ENCODE results near the gene MAD1L1.

The MAD1L1 gene

GRCh38 chr7:2096692-2097387 lies 135.9 kb downstream of the MAD1L1 start:
- 93% methylated on average over 27 of the region's 28 CpGs for WGBS
- no peak overlapping the region for H3K9ac ChIP-seq (ENCODE audit: low read depth, low read length)
- no peak overlapping the region for H3K4me3 ChIP-seq (ENCODE audit: low read length)
- H3K36me3 ChIP-seq (ENCODE audit: insufficient read depth, low read length), result no peaks in the 10 kb centered on the region
- H3K9me3 ChIP-seq (ENCODE audit: insufficient read depth, low read depth, low read length), result no peaks in the 10 kb centered on the region
- H3K27ac ChIP-seq (ENCODE audit: low read depth, low read length), result no peak overlapping the region
- no peaks in the 10 kb centered on the region for H3K27me3 ChIP-seq (ENCODE audit: insufficient read depth, low read length)
- H3K4me1 ChIP-seq (ENCODE audit: insufficient read depth, low read length), result no peaks in the 10 kb centered on the region

- no peaks in the 10 kb centered on the region for H3K36me3 ChIP-seq (ENCODE audit: insufficient read depth, low read length)
- no peak overlapping the region for H3K4me3 ChIP-seq (ENCODE audit: low read length)
- WGBS, result 94% methylated on average over 20 of the region's 20 CpGs
- no peaks in the 10 kb centered on the region for H3K9me3 ChIP-seq (ENCODE audit: insufficient read depth, low read depth, low read length)
- no peaks in the 10 kb centered on the region for H3K27me3 ChIP-seq (ENCODE audit: insufficient read depth, low read length)
- no peak overlapping the region for H3K27ac ChIP-seq (ENCODE audit: low read depth, low read length)
- no peak overlapping the region for H3K9ac ChIP-seq (ENCODE audit: low read depth, low read length)
- no peaks in the 10 kb centered on the region for H3K4me1 ChIP-seq (ENCODE audit: insufficient read depth, low read length)
Measured at GRCh38 chr7:2095436-2095835, 137.3 kb downstream of the MAD1L1 start.

- no peak overlapping the region for H3K27ac ChIP-seq (ENCODE audit: low read depth, low read length)
- H3K4me3 ChIP-seq (ENCODE audit: low read length), result no peak overlapping the region
- 89% methylated on average over 12 of the region's 13 CpGs for WGBS
- H3K4me1 ChIP-seq (ENCODE audit: insufficient read depth, low read length), result no peaks in the 10 kb centered on the region
- no peaks in the 10 kb centered on the region for H3K27me3 ChIP-seq (ENCODE audit: insufficient read depth, low read length)
- H3K9ac ChIP-seq (ENCODE audit: low read depth, low read length), result no peak overlapping the region
- H3K36me3 ChIP-seq (ENCODE audit: insufficient read depth, low read length), result no peaks in the 10 kb centered on the region
- no peaks in the 10 kb centered on the region for H3K9me3 ChIP-seq (ENCODE audit: insufficient read depth, low read depth, low read length)
Measured at GRCh38 chr7:2094454-2095045, 138.2 kb downstream of the MAD1L1 start.

GRCh38 chr7:2093843-2094220 lies 138.9 kb downstream of the MAD1L1 start:
- no peak overlapping the region for H3K9ac ChIP-seq (ENCODE audit: low read depth, low read length)
- no peaks in the 10 kb centered on the region for H3K4me1 ChIP-seq (ENCODE audit: insufficient read depth, low read length)
- H3K9me3 ChIP-seq (ENCODE audit: insufficient read depth, low read depth, low read length), result no peaks in the 10 kb centered on the region
- H3K27me3 ChIP-seq (ENCODE audit: insufficient read depth, low read length), result no peaks in the 10 kb centered on the region
- H3K27ac ChIP-seq (ENCODE audit: low read depth, low read length), result no peak overlapping the region
- no peaks in the 10 kb centered on the region for H3K36me3 ChIP-seq (ENCODE audit: insufficient read depth, low read length)
- no peak overlapping the region for H3K4me3 ChIP-seq (ENCODE audit: low read length)
- 96% methylated on average over 13 of the region's 13 CpGs for WGBS

- H3K27me3 ChIP-seq (ENCODE audit: insufficient read depth, low read length), result no peaks in the 10 kb centered on the region
- H3K27ac ChIP-seq (ENCODE audit: low read depth, low read length), result no peak overlapping the region
- WGBS, result 96% methylated on average over 15 of the region's 15 CpGs
- H3K4me3 ChIP-seq (ENCODE audit: low read length), result no peak overlapping the region
- no peak overlapping the region for H3K9ac ChIP-seq (ENCODE audit: low read depth, low read length)
- no peaks in the 10 kb centered on the region for H3K4me1 ChIP-seq (ENCODE audit: insufficient read depth, low read length)
- H3K9me3 ChIP-seq (ENCODE audit: insufficient read depth, low read depth, low read length), result no peaks in the 10 kb centered on the region
- no peaks in the 10 kb centered on the region for H3K36me3 ChIP-seq (ENCODE audit: insufficient read depth, low read length)
Measured at GRCh38 chr7:2093215-2093842, 139.4 kb downstream of the MAD1L1 start.

GRCh38 chr7:2092279-2092678 lies 140.5 kb downstream of the MAD1L1 start:
- 98% methylated on average over 8 of the region's 8 CpGs for WGBS
- H3K27me3 ChIP-seq (ENCODE audit: insufficient read depth, low read length), result no peaks in the 10 kb centered on the region
- H3K4me1 ChIP-seq (ENCODE audit: insufficient read depth, low read length), result no peaks in the 10 kb centered on the region
- H3K27ac ChIP-seq (ENCODE audit: low read depth, low read length), result no peak overlapping the region
- H3K4me3 ChIP-seq (ENCODE audit: low read length), result no peak overlapping the region
- H3K36me3 ChIP-seq (ENCODE audit: insufficient read depth, low read length), result no peaks in the 10 kb centered on the region; the same call in 1 of the 2 replicates
- no peak overlapping the region for H3K9ac ChIP-seq (ENCODE audit: low read depth, low read length)
- H3K9me3 ChIP-seq (ENCODE audit: insufficient read depth, low read depth, low read length), result no peaks in the 10 kb centered on the region

- H3K27ac ChIP-seq (ENCODE audit: low read depth, low read length), result no peak overlapping the region
- 94% methylated on average over 29 of the region's 29 CpGs for WGBS
- no peaks in the 10 kb centered on the region for H3K27me3 ChIP-seq (ENCODE audit: insufficient read depth, low read length)
- no peaks in the 10 kb centered on the region for H3K4me1 ChIP-seq (ENCODE audit: insufficient read depth, low read length)
- no peaks in the 10 kb centered on the region; the same call in 1 of the 2 replicates for H3K36me3 ChIP-seq (ENCODE audit: insufficient read depth, low read length)
- H3K9ac ChIP-seq (ENCODE audit: low read depth, low read length), result no peak overlapping the region
- no peaks in the 10 kb centered on the region for H3K9me3 ChIP-seq (ENCODE audit: insufficient read depth, low read depth, low read length)
- no peak overlapping the region for H3K4me3 ChIP-seq (ENCODE audit: low read length)
Measured at GRCh38 chr7:2090526-2091520, 141.9 kb downstream of the MAD1L1 start.

GRCh38 chr7:2088801-2089200 lies 143.9 kb downstream of the MAD1L1 start:
- WGBS, result 95% methylated on average over 15 of the region's 15 CpGs
- Histone ChIP-seq H3K4me3 (ENCODE audit: low read length) (no peak overlapping the region), H3K27me3 (ENCODE audit: insufficient read depth, low read length) (no peaks in the 10 kb centered on the region), H3K9me3 (ENCODE audit: insufficient read depth, low read depth, low read length) (no peaks in the 10 kb centered on the region), H3K9ac (ENCODE audit: low read depth, low read length) (no peak overlapping the region), H3K4me1 (ENCODE audit: insufficient read depth, low read length) (no peaks in the 10 kb centered on the region), H3K36me3 (ENCODE audit: insufficient read depth, low read length) (no peaks in the 10 kb centered on the region; the same call in 1 of the 2 replicates), H3K27ac (ENCODE audit: low read depth, low read length) (no peak overlapping the region)

- H3K9me3 ChIP-seq (ENCODE audit: insufficient read depth, low read depth, low read length), result no peaks in the 10 kb centered on the region
- no peak overlapping the region; the same call in 1 of the 2 replicates for H3K9ac ChIP-seq (ENCODE audit: low read depth, low read length)
- no peaks in the 10 kb centered on the region for H3K27me3 ChIP-seq (ENCODE audit: insufficient read depth, low read length)
- no peak overlapping the region for H3K4me3 ChIP-seq (ENCODE audit: low read length)
- 90% methylated on average over 11 of the region's 11 CpGs for WGBS
- H3K27ac ChIP-seq (ENCODE audit: low read depth, low read length), result no peak overlapping the region
- H3K4me1 ChIP-seq (ENCODE audit: insufficient read depth, low read length), result no peaks in the 10 kb centered on the region
- no peaks in the 10 kb centered on the region; the same call in 1 of the 2 replicates for H3K36me3 ChIP-seq (ENCODE audit: insufficient read depth, low read length)
Measured at GRCh38 chr7:2087744-2088143, 145.0 kb downstream of the MAD1L1 start.

- H3K4me1 ChIP-seq (ENCODE audit: insufficient read depth, low read length), result peaks cover 7% of the 10 kb centered on the region; the same call in 1 of the 2 replicates
- H3K27me3 ChIP-seq (ENCODE audit: insufficient read depth, low read length), result no peaks in the 10 kb centered on the region
- H3K4me3 ChIP-seq (ENCODE audit: low read length), result no peak overlapping the region
- no peaks in the 10 kb centered on the region; the same call in 1 of the 2 replicates for H3K36me3 ChIP-seq (ENCODE audit: insufficient read depth, low read length)
- H3K9me3 ChIP-seq (ENCODE audit: insufficient read depth, low read depth, low read length), result no peaks in the 10 kb centered on the region
- H3K27ac ChIP-seq (ENCODE audit: low read depth, low read length), result no peak overlapping the region
- 95% methylated on average over 13 of the region's 13 CpGs for WGBS
- no peak overlapping the region for H3K9ac ChIP-seq (ENCODE audit: low read depth, low read length)
Measured at GRCh38 chr7:2086229-2086628, 146.5 kb downstream of the MAD1L1 start.

Measured in HUES64 (cell line).